Suprapubic skin (tissue), 4 donors: Measurements from ENCODE around the gene INSL3. TPM values are rescaled to one million over a fixed set of nuclear protein-coding genes. Genes with fewer than 3 reads are reported as not detected.

Source experiments
- DNase-seq, 2 donors: peaks; one replicate each; pipeline ENCODE4 v3.0.0-alpha.2; 2019; ENCODE audit warnings: low spot score in 2 of 2
- H3K27ac ChIP-seq: fragments of 200-600 bp; sonication (generic); one replicate; pipeline ENCODE4 v1.5.1; 2019
- H3K27me3 ChIP-seq: fragments of 200-600 bp; sonication (generic); one replicate; pipeline ENCODE4 v1.5.1; 2019
- H3K36me3 ChIP-seq: fragments of 200-600 bp; sonication (generic); one replicate; pipeline ENCODE4 v1.5.1; 2019
- H3K4me1 ChIP-seq: fragments of 200-600 bp; sonication (generic); one replicate; pipeline ENCODE4 v1.5.1; 2019
- H3K4me3 ChIP-seq: fragments of 200-600 bp; sonication (generic); one replicate; pipeline ENCODE4 v1.5.1; 2019; ENCODE audit warnings: mild to moderate bottlenecking
- H3K9me3 ChIP-seq: fragments of 200-600 bp; sonication (generic); one replicate; pipeline ENCODE4 v1.5.1; 2019
- EP300 ChIP-seq: sonication (generic); formaldehyde crosslinking; IDR thresholded peaks from one replicate; pipeline ENCODE4 v1.6.1; 2017; ENCODE audit warnings: antibody characterized with exemption
- POLR2A ChIP-seq, 2 donors: fragments of 450-650 bp; IDR thresholded peaks; one replicate each; pipeline ENCODE4 v1.6.1; 2017; ENCODE audit warnings: antibody characterized with exemption in 2 of 2, mild to moderate bottlenecking in 2 of 2, moderate library complexity in 2 of 2
- POLR2AphosphoS5 ChIP-seq, 3 donors: sonication (generic); formaldehyde crosslinking; IDR thresholded peaks; one replicate each; pipeline ENCODE4 v1.6.1; 2017; ENCODE audit warnings: antibody characterized with exemption in 3 of 3
- WGBS: methylation state at CpG from one replicate; pipeline ENCODE4 v1.1.5; 2018; 5-methylcytosine and 5-hydroxymethylcytosine counted together
- total RNA-seq, 4 donors: library from RNA; depleted of rRNA; stranded (reverse); fragments of >200 nt; gene quantifications; one replicate each; pipeline ENCODE4 v1.1.0, GENCODE V29; 2016
- TF ChIP-seq, protein P1 (sequence below), 2 donors: fragments of 200-600 bp in 1 of 2; fragments of 450-650 bp in 1 of 2; sonication (generic) in 1 of 2; IDR thresholded peaks; one replicate each; pipeline ENCODE4 v1.5.1; 2016 to 2019; ENCODE audit warnings: antibody characterized with exemption in 2 of 2, mild to moderate bottlenecking in 1 of 2, moderate library complexity in 1 of 2

INSL3 gene
- total RNA-seq, 4 donors from 2014 or later: not detected

GRCh38 chr19:17835182-17836006, 14.1 kb upstream of the INSL3 start:
- Histone ChIP-seq H3K27ac (no peak overlapping the region), H3K27me3 (peaks cover 10% of the 10 kb centered on the region), H3K9me3 (no peaks in the 10 kb centered on the region), H3K4me3 (no peak overlapping the region), H3K36me3 (peaks cover 4% of the 10 kb centered on the region), H3K4me1 (peaks cover 4% of the 10 kb centered on the region)
- no peak for DNase-seq
- 47% methylated on average over 8 of the region's 8 CpGs for WGBS
- TF ChIP-seq POLR2AphosphoS5 (IDR thresholded peaks at IDR 0.05) (no peak), EP300 (no peak), POLR2A (IDR thresholded peaks at IDR 0.05) (no peak)
- TF ChIP-seq, protein P1, sequence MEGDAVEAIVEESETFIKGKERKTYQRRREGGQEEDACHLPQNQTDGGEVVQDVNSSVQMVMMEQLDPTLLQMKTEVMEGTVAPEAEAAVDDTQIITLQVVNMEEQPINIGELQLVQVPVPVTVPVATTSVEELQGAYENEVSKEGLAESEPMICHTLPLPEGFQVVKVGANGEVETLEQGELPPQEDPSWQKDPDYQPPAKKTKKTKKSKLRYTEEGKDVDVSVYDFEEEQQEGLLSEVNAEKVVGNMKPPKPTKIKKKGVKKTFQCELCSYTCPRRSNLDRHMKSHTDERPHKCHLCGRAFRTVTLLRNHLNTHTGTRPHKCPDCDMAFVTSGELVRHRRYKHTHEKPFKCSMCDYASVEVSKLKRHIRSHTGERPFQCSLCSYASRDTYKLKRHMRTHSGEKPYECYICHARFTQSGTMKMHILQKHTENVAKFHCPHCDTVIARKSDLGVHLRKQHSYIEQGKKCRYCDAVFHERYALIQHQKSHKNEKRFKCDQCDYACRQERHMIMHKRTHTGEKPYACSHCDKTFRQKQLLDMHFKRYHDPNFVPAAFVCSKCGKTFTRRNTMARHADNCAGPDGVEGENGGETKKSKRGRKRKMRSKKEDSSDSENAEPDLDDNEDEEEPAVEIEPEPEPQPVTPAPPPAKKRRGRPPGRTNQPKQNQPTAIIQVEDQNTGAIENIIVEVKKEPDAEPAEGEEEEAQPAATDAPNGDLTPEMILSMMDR (IDR thresholded peaks at IDR 0.05): no peak

DNA sequence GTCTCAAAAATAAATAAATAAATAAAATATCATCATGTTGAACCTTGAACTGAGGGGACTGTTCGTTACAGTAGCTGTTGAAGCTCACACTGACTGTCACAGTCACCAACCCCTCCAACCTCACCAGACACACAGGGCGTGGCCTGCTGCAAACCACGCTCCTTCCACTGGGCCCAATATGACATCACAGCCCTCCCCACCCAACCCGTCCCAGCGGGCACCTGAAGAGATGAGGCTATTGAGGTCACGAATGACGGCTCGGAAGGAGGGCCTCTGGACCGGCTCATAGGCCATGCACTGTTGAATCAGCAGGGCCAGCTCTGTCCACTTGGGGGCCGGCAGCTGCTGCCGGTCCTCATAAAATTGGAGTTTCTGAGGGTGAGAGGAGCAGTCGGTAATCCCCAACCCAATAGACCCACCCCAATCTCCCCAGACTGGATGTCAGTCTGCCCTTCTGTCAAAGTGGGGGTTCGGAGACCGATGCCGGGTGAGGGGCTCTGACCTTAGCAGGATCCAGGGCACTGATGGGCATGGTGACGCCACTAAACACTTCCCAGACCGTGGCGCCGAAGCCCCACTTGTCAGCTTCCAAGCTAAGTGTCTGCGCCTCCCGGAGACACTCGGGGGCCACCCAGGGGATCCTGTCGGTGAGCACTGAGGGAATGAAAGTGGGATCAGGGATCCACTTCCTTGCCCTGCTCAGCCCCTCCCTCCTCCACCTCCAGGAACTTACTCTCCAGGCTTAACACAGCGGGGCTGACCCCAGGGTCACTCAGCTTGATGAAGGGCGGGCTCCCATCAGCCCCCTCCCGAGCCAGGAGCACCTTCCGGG, 13.2 kb upstream of the INSL3 start:
- Histone ChIP-seq H3K27ac (no peak overlapping the region), H3K36me3 (peaks cover 4% of the 10 kb centered on the region), H3K4me3 (no peak overlapping the region), H3K4me1 (peaks cover 10% of the 10 kb centered on the region), H3K27me3 (peaks cover 18% of the 10 kb centered on the region), H3K9me3 (no peaks in the 10 kb centered on the region)
- 87% methylated on average over 20 of the region's 27 CpGs for WGBS
- no peak for DNase-seq
- no peak for TF ChIP-seq EP300
- TF ChIP-seq, protein P1 (IDR thresholded peaks at IDR 0.05): no peak
- TF ChIP-seq POLR2AphosphoS5 (IDR thresholded peaks at IDR 0.05): no peak
- no peak for TF ChIP-seq POLR2A (IDR thresholded peaks at IDR 0.05)

DNA sequence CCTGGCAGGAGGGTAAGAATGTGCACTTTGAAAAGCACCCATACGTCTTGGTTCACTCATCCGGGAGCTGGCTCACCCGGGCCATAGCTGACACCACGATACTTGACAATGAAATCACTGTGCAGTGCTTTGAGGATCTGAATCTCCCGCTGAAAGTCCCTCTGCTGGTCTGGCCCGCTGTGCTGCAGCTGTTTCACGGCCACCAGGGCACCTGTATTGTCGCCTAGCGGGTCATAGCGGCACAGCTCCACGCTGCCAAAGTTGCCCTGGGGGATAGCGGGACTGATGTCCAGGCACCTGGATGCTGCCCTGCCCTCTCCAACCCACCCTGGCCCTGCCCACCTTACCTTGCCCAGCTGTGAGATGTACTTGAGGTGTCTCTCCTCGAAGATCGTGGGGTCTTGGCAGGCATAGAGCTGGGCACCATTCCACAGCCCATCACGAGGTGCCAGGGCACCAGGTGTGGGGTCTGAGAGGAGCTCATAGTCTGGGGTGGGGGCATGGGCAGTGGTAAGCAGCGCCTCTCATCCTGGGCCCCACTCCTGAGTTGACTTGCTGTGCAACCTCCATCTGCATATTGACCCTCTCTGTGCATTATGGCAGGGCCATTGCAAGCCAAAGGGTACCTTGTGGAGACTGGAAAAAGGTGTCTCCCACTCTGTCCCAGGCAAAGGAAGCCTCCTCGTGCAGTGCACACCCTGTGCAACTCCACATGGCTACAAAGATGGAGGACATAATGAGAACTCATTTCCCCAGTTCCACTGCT, 11.3 kb upstream of the INSL3 start:
- TF ChIP-seq POLR2A (IDR thresholded peaks at IDR 0.05) (no peak), EP300 (no peak), POLR2AphosphoS5 (IDR thresholded peaks at IDR 0.05) (no peak)
- TF ChIP-seq, protein P1 (IDR thresholded peaks at IDR 0.05): no peak
- WGBS: 74% methylated on average over 12 of the region's 17 CpGs
- peaks cover 10% of the 10 kb centered on the region for H3K4me1 ChIP-seq
- no peak overlapping the region for H3K27ac ChIP-seq
- no peaks in the 10 kb centered on the region for H3K9me3 ChIP-seq
- H3K36me3 ChIP-seq: no peaks in the 10 kb centered on the region
- H3K4me3 ChIP-seq: no peak overlapping the region
- no peak for DNase-seq
- peaks cover 33% of the 10 kb centered on the region for H3K27me3 ChIP-seq

- Histone ChIP-seq H3K27ac (no peak overlapping the region), H3K4me3 (peak overlapping the region; percentile 21), H3K9me3 (no peaks in the 10 kb centered on the region), H3K27me3 (peaks cover 33% of the 10 kb centered on the region), H3K4me1 (peaks cover 10% of the 10 kb centered on the region), H3K36me3 (no peaks in the 10 kb centered on the region)
- DNase-seq: no peak
- no peak for TF ChIP-seq POLR2AphosphoS5 (IDR thresholded peaks at IDR 0.05)
- TF ChIP-seq EP300: no peak
- TF ChIP-seq POLR2A (IDR thresholded peaks at IDR 0.05): no peak
- TF ChIP-seq, protein P1 (IDR thresholded peaks at IDR 0.05): no peak
- WGBS: 69% methylated on average over 8 of the region's 25 CpGs
Observed at GRCh38 chr19:17831419-17831888, 10.1 kb upstream of the INSL3 start.
